HepG2 (cell line): ENCODE results near the gene ST3GAL2. TPM values are rescaled to one million over a fixed set of nuclear protein-coding genes. Genes with fewer than 3 reads are reported as not detected.

ENCODE experiments used
- ARID5B ChIP-seq: IDR thresholded peaks from 2 replicates; pipeline ENCODE4 v1.4.0; 2020; ENCODE audit warnings: mild to moderate bottlenecking, missing genetic modification reagents
- ETV5 ChIP-seq: IDR thresholded peaks from 2 replicates; pipeline ENCODE4 v1.6.1; 2018; ENCODE audit warnings: missing biosample characterization, missing genetic modification reagents, inconsistent platforms, borderline replicate concordance
- KAT7 ChIP-seq: IDR thresholded peaks from 2 replicates; pipeline ENCODE4 v1.6.1; 2018; ENCODE audit warnings: borderline replicate concordance, missing compliant biosample characterization
- KMT2A ChIP-seq: sonication (generic); formaldehyde crosslinking; IDR thresholded peaks from 2 replicates; pipeline ENCODE4 v1.4.0; 2020; ENCODE audit warnings: missing genetic modification reagents
- NCOA2 ChIP-seq: sonication (generic); formaldehyde crosslinking; IDR thresholded peaks from 2 replicates; pipeline ENCODE4 v1.8.0; 2022; ENCODE audit warnings: inconsistent platforms
- NFKBIZ ChIP-seq: IDR thresholded peaks from 2 replicates; pipeline ENCODE4 v1.6.1; 2018; ENCODE audit warnings: missing genetic modification reagents, missing compliant biosample characterization
- SIX4 ChIP-seq: sonication (generic); formaldehyde crosslinking; IDR thresholded peaks from 2 replicates; pipeline ENCODE4 v1.4.0; 2020; ENCODE audit warnings: missing genetic modification reagents
- SMYD3 ChIP-seq: sonication (generic); formaldehyde crosslinking; IDR thresholded peaks from 2 replicates; pipeline ENCODE4 v1.8.1; 2023; ENCODE audit warnings: mild to moderate bottlenecking, missing genetic modification reagents
- SNAI1 ChIP-seq: sonication (generic); formaldehyde crosslinking; IDR thresholded peaks from 2 replicates; pipeline ENCODE4 v1.5.0; 2020; ENCODE audit warnings: mild to moderate bottlenecking, missing genetic modification reagents, borderline replicate concordance
- ZBTB26 ChIP-seq: IDR thresholded peaks from 2 replicates; pipeline ENCODE4 v1.6.1; 2016; ENCODE audit warnings: missing compliant biosample characterization, missing genetic modification reagents, borderline replicate concordance
- ZBTB7A ChIP-seq: sonication (generic); formaldehyde crosslinking; IDR thresholded peaks from 2 replicates; pipeline ENCODE4 v1.8.0; 2022; ENCODE audit warnings: mild to moderate bottlenecking, missing genetic modification reagents
- ZNF276 ChIP-seq: sonication (generic); formaldehyde crosslinking; IDR thresholded peaks from 2 replicates; pipeline ENCODE4 v1.4.0; 2020; ENCODE audit warnings: mild to moderate bottlenecking, low read depth, missing genetic modification reagents
- ZNF619 ChIP-seq: sonication (generic); formaldehyde crosslinking; IDR thresholded peaks from 2 replicates; pipeline ENCODE4 v1.4.0; 2020; ENCODE audit warnings: mild to moderate bottlenecking, missing genetic modification reagents
- ZNF646 ChIP-seq: sonication (generic); formaldehyde crosslinking; IDR thresholded peaks from 2 replicates; pipeline ENCODE4 v1.9.0; 2021; ENCODE audit warnings: mild to moderate bottlenecking, missing genetic modification reagents
- ZZZ3 ChIP-seq: sonication (generic); formaldehyde crosslinking; IDR thresholded peaks from 2 replicates; pipeline ENCODE4 v1.4.0; 2020; ENCODE audit warnings: missing genetic modification reagents, mild to moderate bottlenecking, borderline replicate concordance
- polyA plus RNA-seq, 8 experiments: library from polyadenylated mRNA; depleted of rRNA in 3 of 8; stranded (reverse) in 7 of 8; unstranded in 1 of 8; fragments of >200 nt; fragmentation: Illumina TruSeq in 4 of 8; extraction: Trizol in 4 of 8; gene quantifications; 2 replicates each; pipeline versions ENCODE4 v1.2.1 to v1.2.3, GENCODE V29; 2011 to 2016; ENCODE audit warnings: low read depth in 4 of 8, missing spikeins in 1 of 8, mixed read lengths in 1 of 8; ENCODE audit not compliant: insufficient read depth in 1 of 8
- total RNA-seq, 5 experiments: library from RNA; depleted of rRNA; stranded (reverse); fragments of >200 nt; fragmentation: Illumina TruSeq; extraction: Trizol; gene quantifications; 2 replicates each; pipeline ENCODE4 v1.2.3, GENCODE V29; 2016; ENCODE audit warnings: low read depth in 1 of 5

Gene ST3GAL2
- total and polyA plus RNA-seq, 2 of the 13 experiments (the other 11 are each of a cell fraction or from before 2014, with no cell fraction given), result 16.3 to 24.9 TPM

GRCh38 chr16:70454222-70455034 is 15.5 kb upstream of the ST3GAL2 start, which contains the start of gene FCSK (continued):
- TF ChIP-seq ARID5B (peak; percentile 60; the same call in 1 of the 2 replicates), ETV5 (CRISPR knock-in tag) (peak; percentile 74), SNAI1 (CRISPR knock-in tag) (peak; percentile 98), ZZZ3 (CRISPR knock-in tag) (no peak), ZNF646 (CRISPR knock-in tag) (peak; percentile 57), ZNF276 (CRISPR knock-in tag) (peak; percentile 76; the same call in 1 of the 2 replicates), ZNF619 (peak; percentile 93), ZBTB7A (CRISPR knock-in tag) (peak; percentile 100), KMT2A (CRISPR knock-in tag) (peak; percentile 81), ZBTB26 (CRISPR knock-in tag) (0 out of 2 replicates have a peak, but pooled peaks have one; percentile 24), NFKBIZ (CRISPR knock-in tag) (0 out of 2 replicates have a peak, but pooled peaks have one; percentile 72), KAT7 (CRISPR knock-in tag) (peak; percentile 90), NCOA2 (CRISPR knock-in tag) (peak; percentile 37; the same call in 1 of the 2 replicates), SMYD3 (CRISPR knock-in tag) (no peak), SIX4 (CRISPR knock-in tag) (peak; percentile 49; the same call in 1 of the 2 replicates)
